WTC11 (cell line): ENCODE measurements around the gene LRRC66. TPM values are rescaled to one million over a fixed set of nuclear protein-coding genes. Genes with fewer than 3 reads are reported as not detected.

ENCODE experiments used
- ATAC-seq: fragments of 200-7000 bp; cut with Tn5 transposase; 2 replicates; pipeline ENCODE4 v1.10.0; 2021; ENCODE audit warnings: mild to moderate bottlenecking, moderate library complexity
- CTCF ChIA-PET: fragments of 300-600 bp; sonication (Branson Sonifier 250); formaldehyde crosslinking; loops from one replicate; lab custom pipeline; 2021; ENCODE audit warnings: antibody characterized with exemption; lab: Charles Lee
- POLR2A ChIA-PET: fragments of 350-600 bp; sonication (Branson Sonifier 250); formaldehyde crosslinking; loops from one replicate; lab custom pipeline; 2021; ENCODE audit warnings: antibody characterized with exemption; lab: Charles Lee
- DNase-seq: peaks from one replicate; pipeline ENCODE4 v3.0.0; 2021; ENCODE audit warnings: low spot score
- H3K27ac Mint-ChIP-seq: 2 replicates; pipeline ENCODE4 v1.8.0; 2021; ENCODE audit warnings: mixed read lengths
- H3K27me3 Mint-ChIP-seq: 2 replicates; pipeline ENCODE4 v1.8.0; 2021; ENCODE audit warnings: low read depth, mild to moderate bottlenecking, moderate library complexity, mixed read lengths
- H3K36me3 Mint-ChIP-seq: 2 replicates; pipeline ENCODE4 v1.8.0; 2021; ENCODE audit warnings: mixed read lengths
- H3K4me1 Mint-ChIP-seq: 2 replicates; pipeline ENCODE4 v1.8.0; 2022; ENCODE audit warnings: mixed read lengths
- H3K4me3 Mint-ChIP-seq: 2 replicates; pipeline ENCODE4 v1.8.0; 2021; ENCODE audit warnings: mild to moderate bottlenecking, moderate library complexity, mixed read lengths
- H3K9me3 Mint-ChIP-seq: 2 replicates; pipeline ENCODE4 v1.8.0; 2021; ENCODE audit warnings: mixed read lengths
- AR ChIP-seq: fragments of 250-450 bp; sonication (Bioruptor Pico); IDR thresholded peaks from 2 replicates; pipeline ENCODE4 v1.9.0; 2021; ENCODE audit warnings: mild to moderate bottlenecking
- ARID4B ChIP-seq: sonication (generic); formaldehyde crosslinking; IDR thresholded peaks from 2 replicates; pipeline ENCODE4 v1.8.0; 2023; ENCODE audit warnings: missing genetic modification reagents, mild to moderate bottlenecking, borderline replicate concordance
- ATF2 ChIP-seq: sonication (generic); formaldehyde crosslinking; IDR thresholded peaks from 2 replicates; pipeline ENCODE4 v1.8.1; 2022; ENCODE audit warnings: low read depth, missing genetic modification reagents, borderline replicate concordance
- CREB1 ChIP-seq: sonication (generic); formaldehyde crosslinking; IDR thresholded peaks from 2 replicates; pipeline ENCODE4 v1.8.0; 2023; ENCODE audit warnings: mild to moderate bottlenecking, missing genetic modification reagents
- CREM ChIP-seq: sonication (generic); formaldehyde crosslinking; IDR thresholded peaks from 2 replicates; pipeline ENCODE4 v1.8.1; 2022; ENCODE audit warnings: mild to moderate bottlenecking, missing genetic modification reagents, moderate library complexity
- GABPB1 ChIP-seq: sonication (generic); formaldehyde crosslinking; IDR thresholded peaks from 2 replicates; pipeline ENCODE4 v1.8.1; 2023; ENCODE audit warnings: mild to moderate bottlenecking, missing genetic modification reagents
- GRHL2 ChIP-seq: fragments of 250-450 bp; sonication (Bioruptor Pico); IDR thresholded peaks from 2 replicates; pipeline ENCODE4 v1.8.0; 2022; ENCODE audit warnings: mild to moderate bottlenecking, moderate library complexity; ENCODE audit not compliant: insufficient replicate concordance, severe bottlenecking
- HMGA2 ChIP-seq: fragments of 250-450 bp; sonication (Bioruptor Pico); IDR thresholded peaks from 2 replicates; pipeline ENCODE4 v1.4.0; 2021; ENCODE audit warnings: mild to moderate bottlenecking, moderate library complexity
- MYBL2 ChIP-seq: sonication (generic); formaldehyde crosslinking; IDR thresholded peaks from 2 replicates; pipeline ENCODE4 v1.8.1; 2023; ENCODE audit warnings: mild to moderate bottlenecking, moderate library complexity, missing genetic modification reagents
- NFYB ChIP-seq: sonication (generic); formaldehyde crosslinking; conservative IDR thresholded peaks from 2 replicates; pipeline ENCODE4 v1.8.0; 2022; ENCODE audit warnings: low read depth, missing genetic modification reagents
- NR1H2 ChIP-seq: sonication (generic); formaldehyde crosslinking; IDR thresholded peaks from 2 replicates; pipeline ENCODE4 v1.9.0; 2021; ENCODE audit warnings: mild to moderate bottlenecking, moderate library complexity, missing genetic modification reagents
- NR3C1 ChIP-seq: sonication (generic); formaldehyde crosslinking; conservative IDR thresholded peaks from 2 replicates; pipeline ENCODE4 v1.8.1; 2023; ENCODE audit warnings: low read depth, mild to moderate bottlenecking, missing genetic modification reagents
- SMAD4 ChIP-seq: sonication (generic); formaldehyde crosslinking; IDR thresholded peaks from 2 replicates; pipeline ENCODE4 v1.8.0; 2022; ENCODE audit warnings: mild to moderate bottlenecking, missing genetic modification reagents
- ZBTB21 ChIP-seq: sonication (generic); formaldehyde crosslinking; IDR thresholded peaks from 2 replicates; pipeline ENCODE4 v1.8.1; 2023; ENCODE audit warnings: mild to moderate bottlenecking, missing genetic modification reagents, borderline replicate concordance
- ZNF121 ChIP-seq: sonication (generic); formaldehyde crosslinking; IDR thresholded peaks from 2 replicates; pipeline ENCODE4 v1.8.0; 2023; ENCODE audit warnings: missing genetic modification reagents
- ZNF317 ChIP-seq: sonication (generic); formaldehyde crosslinking; IDR thresholded peaks from 2 replicates; pipeline ENCODE4 v1.8.1; 2023; ENCODE audit warnings: low read depth, mild to moderate bottlenecking, moderate library complexity, missing genetic modification reagents, borderline replicate concordance
- ZNF396 ChIP-seq: fragments of 250-450 bp; sonication (Bioruptor Pico); IDR thresholded peaks from 2 replicates; pipeline ENCODE4 v1.8.0; 2021; ENCODE audit warnings: mild to moderate bottlenecking, moderate library complexity, borderline replicate concordance
- total RNA-seq: library from RNA; stranded (reverse); gene quantifications from 3 replicates; pipeline ENCODE4 v1.2.3, GENCODE V29; 2021
- TF ChIP-seq, protein P1 (sequence below): fragments of 250-450 bp; sonication (Bioruptor Pico); IDR thresholded peaks from 2 replicates; pipeline ENCODE4 v2.1.2; 2022; ENCODE audit warnings: mild to moderate bottlenecking, moderate library complexity
- TF ChIP-seq, protein P2 (sequence below): sonication (generic); formaldehyde crosslinking; IDR thresholded peaks from 2 replicates; pipeline ENCODE4 v1.8.0; 2022; ENCODE audit warnings: mild to moderate bottlenecking, missing genetic modification reagents
- TF ChIP-seq, protein P3 (sequence below): sonication (generic); formaldehyde crosslinking; IDR thresholded peaks from 2 replicates; pipeline ENCODE4 v1.8.0; 2022; ENCODE audit warnings: mild to moderate bottlenecking, missing genetic modification reagents

LRRC66 gene
- total RNA-seq, 1 experiment from 2014 or later = not detected

- TF ChIP-seq, protein P1, sequence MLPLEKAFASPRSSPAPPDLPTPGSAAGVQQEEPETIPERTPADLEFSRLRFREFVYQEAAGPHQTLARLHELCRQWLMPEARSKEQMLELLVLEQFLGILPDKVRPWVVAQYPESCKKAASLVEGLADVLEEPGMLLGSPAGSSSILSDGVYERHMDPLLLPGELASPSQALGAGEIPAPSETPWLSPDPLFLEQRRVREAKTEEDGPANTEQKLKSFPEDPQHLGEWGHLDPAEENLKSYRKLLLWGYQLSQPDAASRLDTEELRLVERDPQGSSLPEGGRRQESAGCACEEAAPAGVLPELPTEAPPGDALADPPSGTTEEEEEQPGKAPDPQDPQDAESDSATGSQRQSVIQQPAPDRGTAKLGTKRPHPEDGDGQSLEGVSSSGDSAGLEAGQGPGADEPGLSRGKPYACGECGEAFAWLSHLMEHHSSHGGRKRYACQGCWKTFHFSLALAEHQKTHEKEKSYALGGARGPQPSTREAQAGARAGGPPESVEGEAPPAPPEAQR (CRISPR knock-in tag) = no peak
- TF ChIP-seq ATF2 (CRISPR knock-in tag) (no peak), SMAD4 (no peak), NR1H2 (no peak), MYBL2 (CRISPR knock-in tag) (no peak), GABPB1 (CRISPR knock-in tag) (no peak), HMGA2 (CRISPR knock-in tag) (no peak)
- TF ChIP-seq, protein P2, sequence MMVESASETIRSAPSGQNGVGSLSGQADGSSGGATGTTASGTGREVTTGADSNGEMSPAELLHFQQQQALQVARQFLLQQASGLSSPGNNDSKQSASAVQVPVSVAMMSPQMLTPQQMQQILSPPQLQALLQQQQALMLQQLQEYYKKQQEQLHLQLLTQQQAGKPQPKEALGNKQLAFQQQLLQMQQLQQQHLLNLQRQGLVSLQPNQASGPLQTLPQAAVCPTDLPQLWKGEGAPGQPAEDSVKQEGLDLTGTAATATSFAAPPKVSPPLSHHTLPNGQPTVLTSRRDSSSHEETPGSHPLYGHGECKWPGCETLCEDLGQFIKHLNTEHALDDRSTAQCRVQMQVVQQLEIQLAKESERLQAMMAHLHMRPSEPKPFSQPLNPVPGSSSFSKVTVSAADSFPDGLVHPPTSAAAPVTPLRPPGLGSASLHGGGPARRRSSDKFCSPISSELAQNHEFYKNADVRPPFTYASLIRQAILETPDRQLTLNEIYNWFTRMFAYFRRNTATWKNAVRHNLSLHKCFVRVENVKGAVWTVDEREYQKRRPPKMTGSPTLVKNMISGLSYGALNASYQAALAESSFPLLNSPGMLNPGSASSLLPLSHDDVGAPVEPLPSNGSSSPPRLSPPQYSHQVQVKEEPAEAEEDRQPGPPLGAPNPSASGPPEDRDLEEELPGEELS (CRISPR knock-in tag) = no peak
- TF ChIP-seq, all 79 proteins: peak for 0
Observed at GRCh38 chr4:52037689-52038102, 17.5 kb upstream of the LRRC66 start (continued).

GRCh38 chr4:52036886-52037530 is 16.8 kb upstream of the LRRC66 start:
- H3K27me3 Mint-ChIP-seq = peaks cover 32% of the 10 kb centered on the region
- peak overlapping the region; percentile 37; the same call in 1 of the 2 replicates for H3K27ac Mint-ChIP-seq
- peaks cover 3% of the 10 kb centered on the region; the same call in 1 of the 2 replicates for H3K36me3 Mint-ChIP-seq
- H3K9me3 Mint-ChIP-seq = no peaks in the 10 kb centered on the region
- peak overlapping the region; percentile 79 for H3K4me3 Mint-ChIP-seq
- ATAC-seq (no peak), DNase-seq (no peak)
- peaks cover 26% of the 10 kb centered on the region for H3K4me1 Mint-ChIP-seq
- ChIA-PET CTCF (interaction anchor here (1.3 to 1.4 kb wide), 2 partner anchors 16 to 152 kb away, joined by 3 to 4 read pairs; no protein-coding TSS in a partner anchor), POLR2A (interaction anchor here (1.5 kb wide), 1 partner anchor 194 kb away, joined by 4 read pairs; the partner anchor contains the start of gene DCUN1D4)
- TF ChIP-seq GRHL2 (CRISPR knock-in tag) (no peak), ZNF121 (no peak), ZBTB21 (no peak), SMAD4 (no peak), ZNF396 (CRISPR knock-in tag) (no peak), CREM (no peak), ARID4B (CRISPR knock-in tag) (no peak), NR3C1 (CRISPR knock-in tag) (no peak), CREB1 (no peak), AR (CRISPR knock-in tag) (no peak), NFYB (CRISPR knock-in tag) (no peak), ZNF317 (CRISPR knock-in tag) (no peak)
- TF ChIP-seq, protein P3, sequence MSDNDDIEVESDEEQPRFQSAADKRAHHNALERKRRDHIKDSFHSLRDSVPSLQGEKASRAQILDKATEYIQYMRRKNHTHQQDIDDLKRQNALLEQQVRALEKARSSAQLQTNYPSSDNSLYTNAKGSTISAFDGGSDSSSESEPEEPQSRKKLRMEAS (CRISPR knock-in tag) = no peak
